Measurements from ENCODE around the gene CELF2. TPM values are rescaled to one million over a fixed set of nuclear protein-coding genes. Genes with fewer than 3 reads are reported as not detected.

CELF2 gene
- total and polyA plus RNA-seq, 9 of the 15 experiments (the other 6 are each of a cell fraction or from before 2014, with no cell fraction given) = 4.0 to 20.3 (median 11.1) TPM

DNA sequence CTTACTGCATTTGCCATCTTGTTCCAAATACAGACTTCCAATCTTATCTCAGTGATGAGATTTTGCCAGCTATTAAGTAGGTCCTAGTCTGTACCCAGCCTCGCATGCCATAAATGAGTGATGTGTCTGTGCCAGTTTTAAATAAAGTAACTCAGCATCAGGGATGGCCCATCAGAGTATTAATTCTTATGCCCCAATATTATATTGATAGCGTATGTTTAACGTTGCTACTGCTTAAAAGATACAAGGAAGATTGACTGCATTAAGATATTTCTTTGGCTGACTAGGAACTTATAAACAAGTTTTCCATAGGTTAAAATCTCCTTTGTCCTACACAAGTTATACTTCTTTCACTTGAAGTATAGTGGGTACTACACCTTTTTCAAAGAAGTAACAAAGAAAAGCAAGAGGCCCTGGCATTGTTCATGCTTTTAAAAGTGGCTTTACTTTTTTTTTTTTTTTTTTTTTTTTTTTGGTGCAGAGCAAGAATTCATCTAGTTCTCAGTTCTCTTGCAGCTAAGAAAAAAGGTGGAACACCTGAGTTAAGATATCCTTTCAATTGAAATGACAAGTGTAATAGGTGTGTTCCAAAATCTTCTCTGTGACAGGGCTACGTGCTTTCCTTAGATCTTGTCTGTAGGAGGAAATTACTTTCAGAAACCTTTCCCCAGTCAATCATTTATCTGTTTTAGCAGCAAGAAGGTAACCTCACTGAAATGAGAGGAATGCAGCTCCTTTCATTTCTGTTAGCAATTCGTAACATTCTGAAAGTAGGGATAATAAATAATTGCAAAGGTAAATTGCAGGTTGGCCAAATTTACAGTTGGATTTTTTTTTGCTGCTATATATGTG is 245.0 kb downstream of the CELF2 start (continued):
- no peak for TF ChIP-seq THAP12 (CRISPR knock-in tag; IDR thresholded peaks at IDR 0.05)
- TF ChIP-seq BHLHE40 (IDR thresholded peaks at IDR 0.05; ENCODE audit: low read length) = no peak
- no peak for TF ChIP-seq MGA (IDR thresholded peaks at IDR 0.05)
- TF ChIP-seq, protein P1, sequence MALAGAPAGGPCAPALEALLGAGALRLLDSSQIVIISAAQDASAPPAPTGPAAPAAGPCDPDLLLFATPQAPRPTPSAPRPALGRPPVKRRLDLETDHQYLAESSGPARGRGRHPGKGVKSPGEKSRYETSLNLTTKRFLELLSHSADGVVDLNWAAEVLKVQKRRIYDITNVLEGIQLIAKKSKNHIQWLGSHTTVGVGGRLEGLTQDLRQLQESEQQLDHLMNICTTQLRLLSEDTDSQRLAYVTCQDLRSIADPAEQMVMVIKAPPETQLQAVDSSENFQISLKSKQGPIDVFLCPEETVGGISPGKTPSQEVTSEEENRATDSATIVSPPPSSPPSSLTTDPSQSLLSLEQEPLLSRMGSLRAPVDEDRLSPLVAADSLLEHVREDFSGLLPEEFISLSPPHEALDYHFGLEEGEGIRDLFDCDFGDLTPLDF (CRISPR knock-in tag; IDR thresholded peaks at IDR 0.05) = no peak
- no peak for TF ChIP-seq FOXA1 (IDR thresholded peaks at IDR 0.05; ENCODE audit: borderline replicate concordance)
- TF ChIP-seq ZNF175 (CRISPR knock-in tag; IDR thresholded peaks at IDR 0.05; ENCODE audit: low read depth) = no peak
- no peak for TF ChIP-seq ELF1 (tag; IDR thresholded peaks at IDR 0.05)
- TF ChIP-seq DDX20 (tag; IDR thresholded peaks at IDR 0.05; ENCODE audit: low read depth) = no peak
- TF ChIP-seq IRF2 (CRISPR knock-in tag; IDR thresholded peaks at IDR 0.05) = no peak
- TF ChIP-seq KLF16 (IDR thresholded peaks at IDR 0.05) = no peak

Data from K562 (cell line).